ENCODE measurements around the gene PTPRK.

Gene PTPRK

GRCh38 chr6:128046033-128046432 lies 474.4 kb downstream of the PTPRK start:
- no peaks in the 10 kb centered on the region for H3K27me3 Mint-ChIP-seq (ENCODE audit: low read depth)
- H3K4me1 Mint-ChIP-seq: no peaks in the 10 kb centered on the region
- no peaks in the 10 kb centered on the region for H3K9me3 Mint-ChIP-seq

GRCh38 chr6:128039543-128039942 lies 480.9 kb downstream of the PTPRK start:
- Mint-ChIP-seq H3K4me1 (no peaks in the 10 kb centered on the region), H3K36me3 (ENCODE audit: low read depth) (peaks cover 14% of the 10 kb centered on the region)

More at GRCh38 chr6:128046033-128046432, 474.4 kb downstream of the PTPRK start:
- H3K36me3 Mint-ChIP-seq (ENCODE audit: low read depth): peaks cover 17% of the 10 kb centered on the region
- H3K27ac Mint-ChIP-seq: peak overlapping the region in 1 of 3 experiments; percentile 28
- H3K4me3 Mint-ChIP-seq: no peak overlapping the region
- no peak for TF ChIP-seq CTCF (IDR thresholded peaks at IDR 0.05; ENCODE audit: unreplicated experiment in 3 of 3)

GRCh38 chr6:128036808-128037570 lies 483.4 kb downstream of the PTPRK start:
- Mint-ChIP-seq H3K27me3 (ENCODE audit: low read depth) (no peaks in the 10 kb centered on the region), H3K4me1 (no peaks in the 10 kb centered on the region), H3K4me3 (no peak overlapping the region), H3K9me3 (no peaks in the 10 kb centered on the region), H3K36me3 (ENCODE audit: low read depth) (peaks cover 8% of the 10 kb centered on the region), H3K27ac (no peak overlapping the region)
- TF ChIP-seq CTCF (IDR thresholded peaks at IDR 0.05; ENCODE audit: unreplicated experiment in 3 of 3): no peak

More at GRCh38 chr6:128039543-128039942, 480.9 kb downstream of the PTPRK start:
- H3K27me3 Mint-ChIP-seq (ENCODE audit: low read depth): no peaks in the 10 kb centered on the region
- no peak overlapping the region for H3K27ac Mint-ChIP-seq
- no peak for TF ChIP-seq CTCF (IDR thresholded peaks at IDR 0.05; ENCODE audit: unreplicated experiment in 3 of 3)
- H3K9me3 Mint-ChIP-seq: no peaks in the 10 kb centered on the region
- no peak overlapping the region for H3K4me3 Mint-ChIP-seq

GRCh38 chr6:128033156-128033555 lies 487.2 kb downstream of the PTPRK start:
- H3K36me3 Mint-ChIP-seq (ENCODE audit: low read depth): peaks cover 6% of the 10 kb centered on the region
- no peaks in the 10 kb centered on the region for H3K9me3 Mint-ChIP-seq
- no peaks in the 10 kb centered on the region for H3K27me3 Mint-ChIP-seq (ENCODE audit: low read depth)
- H3K27ac Mint-ChIP-seq: no peak overlapping the region
- no peak for TF ChIP-seq CTCF (IDR thresholded peaks at IDR 0.05; ENCODE audit: unreplicated experiment in 3 of 3)
- H3K4me1 Mint-ChIP-seq: no peaks in the 10 kb centered on the region
- H3K4me3 Mint-ChIP-seq: no peak overlapping the region

- no peaks in the 10 kb centered on the region for H3K9me3 Mint-ChIP-seq
- H3K27ac Mint-ChIP-seq: peak overlapping the region in 1 of 3 experiments; percentile 14
- TF ChIP-seq CTCF (IDR thresholded peaks at IDR 0.05; ENCODE audit: unreplicated experiment in 3 of 3): no peak
- H3K4me1 Mint-ChIP-seq: no peaks in the 10 kb centered on the region
- H3K27me3 Mint-ChIP-seq (ENCODE audit: low read depth): no peaks in the 10 kb centered on the region
- H3K36me3 Mint-ChIP-seq (ENCODE audit: low read depth): peaks cover 5% of the 10 kb centered on the region
- no peak overlapping the region for H3K4me3 Mint-ChIP-seq
Observed at GRCh38 chr6:128032042-128032441, 488.4 kb downstream of the PTPRK start.

- Mint-ChIP-seq H3K4me1 (no peaks in the 10 kb centered on the region), H3K27me3 (ENCODE audit: low read depth) (no peaks in the 10 kb centered on the region), H3K4me3 (no peak overlapping the region), H3K36me3 (ENCODE audit: low read depth) (no peaks in the 10 kb centered on the region), H3K9me3 (no peaks in the 10 kb centered on the region), H3K27ac (no peak overlapping the region)
- TF ChIP-seq CTCF (IDR thresholded peaks at IDR 0.05; ENCODE audit: unreplicated experiment in 3 of 3): no peak
Observed at GRCh38 chr6:128029826-128030225, 490.6 kb downstream of the PTPRK start.

All from nephron (organoid).